Nephron (organoid): Measurements from ENCODE around the gene CEP170B.

Source experiments
- H3K27ac Mint-ChIP-seq, 3 experiments: 2 replicates each; pipeline ENCODE4 v1.8.0; 2020; ENCODE audit warnings: mixed read lengths in 3 of 3, mild to moderate bottlenecking in 2 of 3, moderate library complexity in 1 of 3
- H3K27me3 Mint-ChIP-seq: 2 replicates; pipeline ENCODE4 v1.8.0; 2021; ENCODE audit warnings: low read depth, mild to moderate bottlenecking, moderate library complexity, mixed read lengths
- H3K36me3 Mint-ChIP-seq: 2 replicates; pipeline ENCODE4 v1.8.0; 2020; ENCODE audit warnings: low read depth, mixed read lengths
- H3K4me1 Mint-ChIP-seq: 2 replicates; pipeline ENCODE4 v1.8.0; 2020; ENCODE audit warnings: mixed read lengths
- H3K4me3 Mint-ChIP-seq, 3 experiments: 2 replicates each; pipeline ENCODE4 v1.8.0; 2020; ENCODE audit warnings: mild to moderate bottlenecking in 3 of 3, mixed read lengths in 3 of 3, moderate library complexity in 2 of 3
- H3K9me3 Mint-ChIP-seq: 2 replicates; pipeline ENCODE4 v1.8.0; 2020; ENCODE audit warnings: mixed read lengths
- CTCF ChIP-seq, 3 experiments: fragments of 200-600 bp; sonication (generic); IDR thresholded peaks; one replicate each; pipeline ENCODE4 v1.5.0; 2021; ENCODE audit warnings: antibody characterized with exemption in 3 of 3; ENCODE audit not compliant: unreplicated experiment in 3 of 3

The CEP170B gene

GRCh38 chr14:104891121-104891551 is 26.1 kb downstream of the CEP170B start:
- Mint-ChIP-seq H3K27me3 (no peaks in the 10 kb centered on the region), H3K4me3 (no peak overlapping the region), H3K4me1 (no peaks in the 10 kb centered on the region), H3K9me3 (no peaks in the 10 kb centered on the region), H3K36me3 (no peaks in the 10 kb centered on the region), H3K27ac (no peak overlapping the region)
- no peak for TF ChIP-seq CTCF (IDR thresholded peaks at IDR 0.05; ENCODE audit: unreplicated experiment in 3 of 3)

- H3K27ac Mint-ChIP-seq: no peak overlapping the region
- peaks cover 5% of the 10 kb centered on the region for H3K4me1 Mint-ChIP-seq
- H3K9me3 Mint-ChIP-seq: no peaks in the 10 kb centered on the region
- H3K27me3 Mint-ChIP-seq: peaks cover 4% of the 10 kb centered on the region
- no peaks in the 10 kb centered on the region for H3K36me3 Mint-ChIP-seq
- H3K4me3 Mint-ChIP-seq: no peak overlapping the region
- no peak for TF ChIP-seq CTCF (IDR thresholded peaks at IDR 0.05; ENCODE audit: unreplicated experiment in 3 of 3)
These were observed 26.8 kb downstream of the CEP170B start for GRCh38 chr14:104891664-104892530.

GRCh38 chr14:104892531-104893434 is 27.7 kb downstream of the CEP170B start:
- H3K27me3 Mint-ChIP-seq: peaks cover 4% of the 10 kb centered on the region
- H3K4me1 Mint-ChIP-seq: peaks cover 5% of the 10 kb centered on the region
- no peak overlapping the region for H3K27ac Mint-ChIP-seq
- no peaks in the 10 kb centered on the region for H3K9me3 Mint-ChIP-seq
- no peak overlapping the region for H3K4me3 Mint-ChIP-seq
- H3K36me3 Mint-ChIP-seq: no peaks in the 10 kb centered on the region
- no peak for TF ChIP-seq CTCF (IDR thresholded peaks at IDR 0.05; ENCODE audit: unreplicated experiment in 3 of 3)

GRCh38 chr14:104893435-104894207 is 28.6 kb downstream of the CEP170B start:
- no peaks in the 10 kb centered on the region for H3K36me3 Mint-ChIP-seq
- H3K4me1 Mint-ChIP-seq: peaks cover 5% of the 10 kb centered on the region
- no peaks in the 10 kb centered on the region for H3K9me3 Mint-ChIP-seq
- no peak overlapping the region for H3K4me3 Mint-ChIP-seq
- no peak for TF ChIP-seq CTCF (IDR thresholded peaks at IDR 0.05; ENCODE audit: unreplicated experiment in 3 of 3)
- peaks cover 4% of the 10 kb centered on the region for H3K27me3 Mint-ChIP-seq
- no peak overlapping the region for H3K27ac Mint-ChIP-seq

- no peaks in the 10 kb centered on the region for H3K36me3 Mint-ChIP-seq
- no peaks in the 10 kb centered on the region for H3K9me3 Mint-ChIP-seq
- no peak overlapping the region for H3K27ac Mint-ChIP-seq
- peaks cover 4% of the 10 kb centered on the region for H3K27me3 Mint-ChIP-seq
- peaks cover 10% of the 10 kb centered on the region for H3K4me1 Mint-ChIP-seq
- no peak overlapping the region for H3K4me3 Mint-ChIP-seq
- no peak for TF ChIP-seq CTCF (IDR thresholded peaks at IDR 0.05; ENCODE audit: unreplicated experiment in 3 of 3)
These were observed 29.5 kb downstream of the CEP170B start for GRCh38 chr14:104894331-104895206.
